SU-DHL-6 (cell line): ENCODE measurements around the gene SEMA4C.

Source experiments
- CTCF ChIP-seq: fragments of 200-600 bp; sonication (generic); IDR thresholded peaks from one replicate; pipeline ENCODE4 v1.5.1; 2017; ENCODE audit warnings: antibody characterized with exemption, mild to moderate bottlenecking, low read length, moderate library complexity; ENCODE audit not compliant: insufficient read depth, poor library complexity, severe bottlenecking
- EZH2phosphoT487 ChIP-seq: fragments of 200-600 bp; sonication (generic), shearing (Covaris generic); conservative IDR thresholded peaks from 2 replicates; pipeline ENCODE4 v1.6.1; 2018; ENCODE audit warnings: mild to moderate bottlenecking, antibody characterized with exemption, low read length, moderate library complexity, mixed read lengths

DNA sequence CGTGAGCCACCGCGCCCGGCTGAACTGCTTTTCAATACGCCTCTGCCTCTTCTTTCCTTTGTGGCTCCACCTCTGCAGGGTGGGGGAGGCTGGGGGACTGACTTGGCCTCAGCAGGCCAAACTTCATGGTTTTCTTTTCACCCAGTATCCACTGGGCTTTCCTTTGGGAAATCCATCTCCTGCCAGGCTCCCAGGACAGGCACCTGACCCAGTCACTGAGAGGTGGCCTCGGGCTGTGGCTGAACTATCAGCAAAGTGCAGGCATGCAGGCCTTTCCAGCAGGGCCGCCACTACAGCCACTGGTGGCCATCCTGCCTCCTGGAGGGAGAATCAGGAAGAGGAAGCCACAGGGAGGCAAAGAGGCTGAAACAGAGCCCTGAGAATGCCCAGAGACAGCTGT is 33.4 kb upstream of the SEMA4C start:
- TF ChIP-seq CTCF (no peak), EZH2phosphoT487 (no peak)
